Breast epithelium (tissue), 3 donors: ENCODE measurements around the gene PADI2.

Source experiments
- CTCF ChIP-seq, 3 donors: fragments of 450-650 bp; IDR thresholded peaks; one replicate each; pipeline ENCODE4 v1.5.1; 2016 to 2017; ENCODE audit warnings: antibody characterized with exemption in 3 of 3, mild to moderate bottlenecking in 3 of 3, moderate library complexity in 3 of 3
- POLR2A ChIP-seq: fragments of 450-650 bp; IDR thresholded peaks from one replicate; pipeline ENCODE4 v1.6.1; 2016; ENCODE audit warnings: antibody characterized with exemption, mild to moderate bottlenecking, moderate library complexity
- POLR2AphosphoS5 ChIP-seq, 3 donors: sonication (generic); formaldehyde crosslinking; IDR thresholded peaks; one replicate each; pipeline ENCODE4 v1.6.1; 2017; ENCODE audit warnings: antibody characterized with exemption in 3 of 3

GRCh38 chr1:17080880-17081279 lies 38.4 kb downstream of the PADI2 start:
- TF ChIP-seq CTCF (IDR thresholded peaks at IDR 0.05) (no peak), POLR2AphosphoS5 (IDR thresholded peaks at IDR 0.05) (no peak), POLR2A (no peak)
